RPMI7951 (cell line): ENCODE measurements around the gene PSMC6. TPM values are rescaled to one million over a fixed set of nuclear protein-coding genes. Genes with fewer than 3 reads are reported as not detected.
"Not testable (repeated sequence)": the region's sequence is repeated elsewhere in the genome, so short reads cannot be mapped to it uniquely, and the experiment has no call there.

Source experiments
- DNase-seq: peaks from one replicate; pipeline ENCODE4 v3.0.0-alpha.2; 2012; ENCODE audit warnings: low read depth
- total RNA-seq: library from RNA; depleted of rRNA; stranded (reverse); fragments of >200 nt; shearing (Covaris generic); gene quantifications from 2 replicates; pipeline ENCODE4 v1.2.3, GENCODE V29; 2014

PSMC6 gene
- total RNA-seq, 1 experiment from 2014 or later: 186 TPM

- DNase-seq: no peak
Observed at GRCh38 chr14:52716155-52716554, 9.2 kb downstream of the PSMC6 start.

GRCh38 chr14:52723514-52724359 is 16.7 kb downstream of the PSMC6 start:
- DNase-seq: no peak

DNA sequence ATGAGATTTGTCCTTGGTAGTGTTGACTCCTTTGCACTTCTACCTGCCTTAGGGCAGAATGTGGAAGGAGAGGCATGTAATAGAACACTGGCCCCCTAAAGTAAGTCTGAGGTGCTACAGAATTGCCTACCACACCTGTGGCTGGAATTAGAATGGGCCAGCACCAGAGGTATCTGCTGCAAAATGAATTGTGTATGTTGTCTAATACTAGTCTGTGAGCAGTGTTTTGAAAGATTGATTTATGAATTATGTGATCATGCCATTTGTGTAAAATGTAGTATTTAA is 17.3 kb downstream of the PSMC6 start:
- no peak for DNase-seq

DNA sequence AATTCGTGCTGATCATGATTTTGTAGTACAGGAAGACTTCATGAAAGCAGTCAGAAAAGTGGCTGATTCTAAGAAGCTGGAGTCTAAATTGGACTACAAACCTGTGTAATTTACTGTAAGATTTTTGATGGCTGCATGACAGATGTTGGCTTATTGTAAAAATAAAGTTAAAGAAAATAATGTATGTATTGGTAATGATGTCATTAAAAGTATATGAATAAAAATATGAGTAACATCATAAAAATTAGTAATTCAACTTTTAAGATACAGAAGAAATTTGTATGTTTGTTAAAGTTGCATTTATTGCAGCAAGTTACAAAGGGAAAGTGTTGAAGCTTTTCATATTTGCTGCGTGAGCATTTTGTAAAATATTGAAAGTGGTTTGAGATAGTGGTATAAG is 20.5 kb downstream of the PSMC6 start:
- not testable (repeated sequence) for DNase-seq

DNA sequence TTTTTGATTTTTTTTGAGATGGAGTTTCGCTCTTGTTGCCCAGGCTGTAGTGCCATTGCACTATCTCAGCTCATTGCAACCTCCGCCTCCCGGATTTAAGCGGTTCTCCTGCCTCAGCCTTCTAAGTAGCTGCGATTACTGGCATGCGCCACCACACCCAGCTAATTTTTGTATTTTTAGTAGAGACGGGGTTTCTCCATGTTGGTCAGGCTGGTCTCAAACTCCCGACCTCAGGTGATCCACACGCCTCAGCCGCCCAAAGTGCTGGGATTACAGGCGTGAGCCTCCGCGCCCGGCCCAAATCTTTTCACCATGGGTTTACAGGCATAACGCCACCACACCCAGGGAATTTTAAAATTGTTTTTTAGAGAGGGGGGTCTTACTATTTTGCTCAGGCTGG is 22.0 kb downstream of the PSMC6 start:
- DNase-seq: not testable (repeated sequence)

GRCh38 chr14:52729585-52729924 is 22.6 kb downstream of the PSMC6 start:
- DNase-seq: no peak

- DNase-seq: peak; percentile 96
Observed at GRCh38 chr14:52729925-52730708, 23.1 kb downstream of the PSMC6 start, which contains the start of gene STYX. Gene STYX (plus strand): TSS chr14:52730166. CDS start chr14:52730475, 309 bp downstream.

DNA sequence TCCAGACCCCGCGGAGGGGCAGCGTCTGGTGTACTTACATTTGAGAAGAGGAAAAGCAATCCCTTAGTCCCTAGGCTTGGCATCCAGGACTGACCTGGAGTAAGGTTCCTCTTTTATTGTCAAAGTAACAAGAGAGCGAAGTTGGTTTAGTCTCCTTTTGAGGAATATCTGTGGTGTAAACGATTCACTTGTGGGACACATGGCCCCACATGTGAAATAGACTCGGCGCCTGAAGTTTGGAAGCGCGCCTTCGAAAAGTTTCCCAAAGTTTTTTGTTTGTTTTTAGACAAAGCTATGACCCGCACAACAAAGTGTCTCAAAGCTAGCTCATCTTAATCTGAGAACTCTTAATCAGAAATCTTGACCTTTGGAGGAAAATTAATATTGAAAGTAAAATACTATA is 23.7 kb downstream of the PSMC6 start:
- peak; percentile 16 for DNase-seq

DNA sequence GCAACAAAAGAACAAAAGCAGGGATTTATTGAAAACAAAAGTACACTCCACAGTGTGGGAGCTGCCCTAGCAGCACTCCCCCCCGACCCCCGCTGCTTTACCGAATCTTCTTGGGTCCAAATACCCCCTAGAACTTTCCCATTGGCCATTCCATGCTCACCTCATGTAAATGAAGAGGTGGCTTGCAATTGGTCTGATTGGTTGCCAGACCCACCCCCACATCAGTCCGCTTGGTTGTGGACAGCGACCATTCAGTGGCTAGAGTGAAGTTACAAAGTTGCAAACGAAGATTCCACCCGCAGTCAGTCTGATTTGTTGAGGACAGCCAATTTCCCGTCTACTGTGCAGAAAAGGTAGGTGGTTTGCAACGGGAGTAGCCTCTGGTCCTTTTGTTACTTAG is 26.8 kb downstream of the PSMC6 start:
- no peak for DNase-seq

DNA sequence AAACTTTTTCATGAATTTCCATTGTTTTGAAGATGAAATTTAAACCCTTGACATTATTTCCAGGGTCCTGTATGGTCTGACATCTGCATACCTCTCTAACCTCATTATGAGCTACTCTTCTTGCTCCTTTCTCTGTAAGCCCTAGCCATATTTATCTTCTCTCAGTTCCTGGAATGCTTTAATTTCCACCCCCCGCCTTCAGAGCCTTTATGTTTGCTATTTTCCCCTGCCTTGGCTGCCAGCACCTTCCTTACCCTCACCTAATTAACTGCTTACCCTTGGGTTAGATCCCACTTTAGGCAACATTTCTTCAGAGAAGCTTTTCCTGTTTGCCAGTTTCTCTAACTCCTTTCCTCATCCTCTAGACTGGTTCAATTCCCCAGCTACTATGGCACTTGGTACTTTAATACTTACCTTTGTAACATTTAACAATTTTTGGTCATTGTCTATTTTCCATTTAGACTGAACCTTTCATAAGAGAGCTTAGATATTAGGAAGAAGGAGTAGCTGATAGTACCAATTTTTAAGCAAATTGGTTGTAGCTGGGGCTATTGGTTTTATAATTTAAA is 29.0 kb downstream of the PSMC6 start:
- DNase-seq: no peak

- no peak for DNase-seq
Observed at GRCh38 chr14:52738409-52738808, 31.4 kb downstream of the PSMC6 start.

- no peak for DNase-seq
Observed at GRCh38 chr14:52740751-52741150, 33.8 kb downstream of the PSMC6 start.

GRCh38 chr14:52741865-52742264 is 34.9 kb downstream of the PSMC6 start:
- no peak for DNase-seq

DNA sequence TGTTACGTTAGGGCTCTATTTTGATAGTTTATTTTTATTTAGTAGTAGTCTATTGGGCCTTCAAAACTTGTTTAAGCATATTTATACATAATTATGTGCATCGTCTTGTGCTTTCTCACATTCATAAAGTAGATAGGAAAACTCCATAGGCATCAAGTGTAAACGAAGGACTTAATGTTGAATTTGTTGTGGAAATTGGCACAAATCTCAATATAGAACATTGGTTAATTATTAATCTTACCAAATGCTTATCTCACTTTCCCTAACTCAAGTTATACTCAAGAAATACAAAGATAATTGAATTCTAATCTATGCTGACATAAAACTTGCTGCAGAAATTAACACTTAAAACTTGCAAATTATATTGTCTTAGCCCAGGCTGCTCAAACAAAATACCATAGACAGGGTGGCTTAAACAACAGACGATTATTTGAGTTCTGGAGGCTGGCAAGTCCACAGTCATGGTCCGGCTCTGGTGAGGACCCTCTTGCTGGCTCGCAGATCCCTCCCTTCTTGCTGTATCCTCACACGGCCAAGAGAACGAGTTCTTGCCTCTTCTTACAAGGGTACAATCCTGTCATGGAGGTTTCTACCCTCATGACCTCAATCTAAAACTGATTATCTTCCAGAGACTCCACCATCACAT is 41.8 kb downstream of the PSMC6 start:
- no peak for DNase-seq

DNA sequence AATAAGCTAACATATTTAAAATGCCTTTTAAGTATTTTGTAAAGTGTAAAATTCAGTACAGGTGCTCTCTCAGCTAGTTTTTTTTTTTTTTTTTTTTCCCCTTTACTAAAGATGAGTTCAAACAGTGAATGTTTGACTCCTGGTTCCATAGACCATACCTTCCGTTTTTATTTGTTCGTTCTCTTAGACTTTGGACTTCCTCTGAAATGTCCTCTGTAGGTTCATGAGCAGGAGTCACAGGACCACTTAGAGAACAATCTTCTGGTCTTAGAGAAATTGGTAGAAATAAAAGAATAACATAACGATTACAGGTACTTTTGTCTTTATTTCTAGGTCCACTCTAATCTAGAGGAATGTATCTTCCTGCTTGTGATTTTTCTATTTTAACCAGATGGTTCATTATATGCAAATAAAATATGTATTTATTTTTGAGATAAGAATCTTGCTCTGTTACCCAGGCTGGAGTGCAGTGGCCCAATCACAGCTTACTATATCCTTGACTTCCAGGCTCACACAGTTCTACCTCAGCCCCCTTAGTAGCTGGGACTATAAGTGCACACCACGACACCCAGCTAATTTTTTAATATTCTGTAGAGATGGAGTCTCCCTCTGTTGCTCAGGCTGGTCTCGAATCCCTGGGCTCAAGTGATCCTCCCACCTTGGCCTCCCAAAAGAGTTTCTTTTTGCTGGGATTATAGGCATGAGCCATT is 48.8 kb downstream of the PSMC6 start:
- DNase-seq: no peak

GRCh38 chr14:52759145-52759544 is 52.1 kb downstream of the PSMC6 start:
- no peak for DNase-seq

DNA sequence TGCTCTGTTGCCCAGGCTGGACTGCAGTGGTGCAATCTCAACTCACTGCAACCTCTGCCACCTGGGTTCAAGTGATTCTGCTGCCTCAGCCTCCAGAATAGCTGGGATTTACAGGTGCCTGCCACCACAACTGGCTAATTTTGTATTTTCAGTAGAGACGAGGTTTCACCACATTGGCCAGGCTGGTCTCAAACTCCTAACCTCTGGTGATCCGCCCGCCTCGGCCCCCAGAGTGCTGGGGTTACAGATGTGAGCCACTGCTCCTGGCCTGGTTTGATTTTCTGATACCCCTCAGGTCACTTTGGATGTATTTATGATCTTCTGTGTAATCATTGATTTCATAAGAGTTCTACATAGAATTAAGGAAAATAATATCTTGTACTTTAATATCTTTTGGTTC is 55.9 kb downstream of the PSMC6 start:
- not testable (repeated sequence) for DNase-seq

GRCh38 chr14:52767058-52767833 is 60.2 kb downstream of the PSMC6 start:
- DNase-seq: no peak

DNA sequence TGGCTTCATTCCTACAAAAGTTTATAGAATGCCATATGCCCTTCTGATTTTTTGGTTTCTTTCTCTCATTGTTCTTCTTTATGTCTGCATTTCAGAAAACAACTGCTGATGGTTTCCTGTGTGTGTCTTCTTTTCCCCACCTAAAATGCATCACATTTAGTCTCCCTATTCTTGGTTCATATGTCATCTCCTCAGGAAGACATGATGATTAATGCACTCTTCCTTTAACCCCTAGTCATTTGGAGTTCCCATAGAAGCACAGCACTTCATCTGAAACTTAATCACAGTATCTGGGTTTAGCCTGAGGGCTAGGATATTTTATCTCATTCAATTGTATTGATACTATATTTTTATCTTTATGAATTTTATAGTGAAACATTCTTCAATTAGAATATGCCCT is 62.9 kb downstream of the PSMC6 start:
- DNase-seq: no peak

DNA sequence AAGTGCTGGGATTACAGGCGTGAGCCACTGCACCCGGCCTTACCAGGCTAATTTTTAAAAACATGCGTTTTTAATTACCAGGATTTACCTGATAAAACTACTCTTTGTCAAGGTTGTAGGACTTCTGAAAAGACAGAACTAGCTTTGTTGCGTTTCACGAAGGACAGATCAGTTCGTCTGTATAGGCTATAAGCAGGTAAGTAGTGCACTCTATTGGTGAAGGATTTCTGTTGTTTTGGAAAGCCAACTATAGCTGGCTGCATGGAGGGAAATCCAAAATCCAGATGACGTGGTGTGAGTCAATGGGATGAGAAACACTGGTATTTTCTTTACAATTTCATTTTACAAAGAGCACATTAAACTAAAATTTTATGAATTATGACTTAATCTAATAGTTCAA is 69.8 kb downstream of the PSMC6 start:
- no peak for DNase-seq
